ENCODE measurements around the gene TLCD4. TPM values are rescaled to one million over a fixed set of nuclear protein-coding genes. Genes with fewer than 3 reads are reported as not detected.

Gene TLCD4
- total and polyA plus RNA-seq, 10 of the 15 experiments (the other 5 are each of a cell fraction or from before 2014, with no cell fraction given) = under 0.01 to 0.10 (median 0.04) TPM; not detected in 5

GRCh38 chr1:95072532-95073419 lies 44.4 kb upstream of the TLCD4 start, which contains the start of gene ALG14 (continued):
- 0 out of 2 replicates have a peak, but pooled peaks have one; percentile 27 for TF ChIP-seq ZNF687 (IDR thresholded peaks at IDR 0.05)
- no peak for TF ChIP-seq PRDM15 (CRISPR knock-in tag; IDR thresholded peaks at IDR 0.05)
- TF ChIP-seq MTA2 (IDR thresholded peaks at IDR 0.05; ENCODE audit: low read depth) = peak; percentile 88
- TF ChIP-seq RBBP5 (conservative IDR thresholded peaks at IDR 0.05) = no peak
- TF ChIP-seq RUNX3 (IDR thresholded peaks at IDR 0.05; ENCODE audit: low read length) = peak; percentile 29; the same call in 1 of the 2 replicates
- TF ChIP-seq ZBTB40 (IDR thresholded peaks at IDR 0.05; ENCODE audit: borderline replicate concordance) = peak; percentile 72; the same call in 1 of the 2 replicates
- peak; percentile 54 for TF ChIP-seq YY1 (IDR thresholded peaks at IDR 0.05; ENCODE audit: low read depth, low read length)
- TF ChIP-seq E2F8 (IDR thresholded peaks at IDR 0.05; ENCODE audit: low read depth, partially characterized antibody) = no peak
- TF ChIP-seq CREM (IDR thresholded peaks at IDR 0.05; ENCODE audit: low read depth) = peak; percentile 81; the same call in 1 of the 2 replicates
- 0 out of 2 replicates have a peak, but pooled peaks have one; percentile 36 for TF ChIP-seq PML (IDR thresholded peaks at IDR 0.05; ENCODE audit: low read length)
- TF ChIP-seq POLR2AphosphoS5 (IDR thresholded peaks at IDR 0.05; ENCODE audit: low read length) = peak; percentile 73

Data from GM12878 (cell line).